Endothelial cell of umbilical vein (primary cell): Measurements from ENCODE around the gene TMEM135.

Source experiments
- EZH2 ChIP-seq: IDR thresholded peaks from 2 replicates; pipeline ENCODE4 v1.6.1; 2012; ENCODE audit warnings: borderline replicate concordance, low read depth, mild to moderate bottlenecking, moderate library complexity, low read length, inconsistent platforms; ENCODE audit not compliant: severe bottlenecking
- FOS ChIP-seq: IDR thresholded peaks from 2 replicates; pipeline ENCODE4 v1.6.1; 2011; ENCODE audit warnings: mild to moderate bottlenecking, low read length, moderate library complexity, borderline replicate concordance; ENCODE audit not compliant: insufficient read depth
- MYC ChIP-seq: IDR thresholded peaks from one replicate; pipeline ENCODE4 v1.6.1; 2011; ENCODE audit warnings: mild to moderate bottlenecking, low read depth, low read length
- POLR2A ChIP-seq: IDR thresholded peaks from 2 replicates; pipeline ENCODE4 v1.6.1; 2012; ENCODE audit warnings: low read depth, mild to moderate bottlenecking, control low read depth, low read length
- TF ChIP-seq, protein P1 (sequence below), 2 donors: IDR thresholded peaks; 1 replicate in 1 of 2; 2 replicates in 1 of 2; pipeline ENCODE4 v1.5.1; 2011; ENCODE audit warnings: low read length in 2 of 2, mild to moderate bottlenecking in 2 of 2, moderate library complexity in 2 of 2, control low read depth in 1 of 2, inconsistent platforms in 1 of 2, low read depth in 1 of 2; ENCODE audit not compliant: insufficient read depth in 1 of 2; ENCODE audit errors: extremely low read depth in 1 of 2
- TF ChIP-seq, protein P2 (sequence below): IDR thresholded peaks from 2 replicates; pipeline ENCODE4 v1.6.1; 2011; ENCODE audit not compliant: insufficient read depth, insufficient read length

DNA sequence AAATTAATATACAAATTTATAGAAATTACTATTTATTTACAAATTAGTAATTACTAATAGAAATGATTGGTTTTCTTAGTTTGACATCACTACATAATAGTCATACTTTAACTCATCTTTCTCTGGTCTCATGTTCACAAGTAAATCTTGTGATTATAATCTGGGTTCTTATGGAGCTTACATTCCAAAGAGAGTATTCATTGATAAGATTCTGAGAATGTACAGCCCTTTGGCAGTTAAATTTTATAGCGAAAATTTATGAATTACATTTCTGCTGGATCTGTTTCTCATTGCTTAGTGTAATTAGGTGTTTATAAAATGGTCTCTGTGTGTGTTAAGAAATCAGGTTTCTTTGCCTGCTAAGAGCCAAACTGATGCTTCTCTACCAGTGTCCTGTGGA is 175.2 kb downstream of the TMEM135 start:
- TF ChIP-seq POLR2A (no peak), EZH2 (no peak), MYC (no peak), FOS (no peak)
- TF ChIP-seq, protein P1, sequence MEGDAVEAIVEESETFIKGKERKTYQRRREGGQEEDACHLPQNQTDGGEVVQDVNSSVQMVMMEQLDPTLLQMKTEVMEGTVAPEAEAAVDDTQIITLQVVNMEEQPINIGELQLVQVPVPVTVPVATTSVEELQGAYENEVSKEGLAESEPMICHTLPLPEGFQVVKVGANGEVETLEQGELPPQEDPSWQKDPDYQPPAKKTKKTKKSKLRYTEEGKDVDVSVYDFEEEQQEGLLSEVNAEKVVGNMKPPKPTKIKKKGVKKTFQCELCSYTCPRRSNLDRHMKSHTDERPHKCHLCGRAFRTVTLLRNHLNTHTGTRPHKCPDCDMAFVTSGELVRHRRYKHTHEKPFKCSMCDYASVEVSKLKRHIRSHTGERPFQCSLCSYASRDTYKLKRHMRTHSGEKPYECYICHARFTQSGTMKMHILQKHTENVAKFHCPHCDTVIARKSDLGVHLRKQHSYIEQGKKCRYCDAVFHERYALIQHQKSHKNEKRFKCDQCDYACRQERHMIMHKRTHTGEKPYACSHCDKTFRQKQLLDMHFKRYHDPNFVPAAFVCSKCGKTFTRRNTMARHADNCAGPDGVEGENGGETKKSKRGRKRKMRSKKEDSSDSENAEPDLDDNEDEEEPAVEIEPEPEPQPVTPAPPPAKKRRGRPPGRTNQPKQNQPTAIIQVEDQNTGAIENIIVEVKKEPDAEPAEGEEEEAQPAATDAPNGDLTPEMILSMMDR (IDR thresholded peaks at IDR 0.05; ENCODE audit: extremely low read depth in 1 of 2, insufficient read depth in 1 of 2, low read depth in 1 of 2, low read length in 2 of 2) = no peak
- TF ChIP-seq, protein P2, sequence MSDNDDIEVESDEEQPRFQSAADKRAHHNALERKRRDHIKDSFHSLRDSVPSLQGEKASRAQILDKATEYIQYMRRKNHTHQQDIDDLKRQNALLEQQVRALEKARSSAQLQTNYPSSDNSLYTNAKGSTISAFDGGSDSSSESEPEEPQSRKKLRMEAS = no peak
